ENCODE data around the gene PCAT6.
"Not testable (repeated sequence)": the region's sequence is repeated elsewhere in the genome, so short reads cannot be mapped to it uniquely, and the experiment has no call there.

PCAT6 gene

GRCh38 chr1:202810615-202811295 lies at the start of gene PCAT6:
PCAT6 (plus strand) TSS chr1:202810954.
- peak; percentile 67 to 82 for DNase-seq

GRCh38 chr1:202762019-202762418 lies 48.7 kb upstream of the PCAT6 start:
- DNase-seq = no peak

GRCh38 chr1:202765721-202766120 lies 45.0 kb upstream of the PCAT6 start:
- DNase-seq = no peak

GRCh38 chr1:202770135-202770534 lies 40.6 kb upstream of the PCAT6 start:
- DNase-seq = no peak

- DNase-seq = no peak
Observed at GRCh38 chr1:202781180-202781579, 29.6 kb upstream of the PCAT6 start.

- no peak for DNase-seq
Observed at GRCh38 chr1:202786804-202787203, 23.9 kb upstream of the PCAT6 start.

GRCh38 chr1:202788800-202789199 lies 22.0 kb upstream of the PCAT6 start:
- no peak for DNase-seq

- no peak for DNase-seq
Observed at GRCh38 chr1:202791077-202791747, 19.5 kb upstream of the PCAT6 start.

- no peak for DNase-seq
Observed at GRCh38 chr1:202794051-202794740, 16.6 kb upstream of the PCAT6 start.

- not testable (repeated sequence) for DNase-seq
Observed at GRCh38 chr1:202794931-202795330, 15.8 kb upstream of the PCAT6 start.

GRCh38 chr1:202796670-202797069 lies 14.1 kb upstream of the PCAT6 start:
- no peak for DNase-seq

- DNase-seq = no peak
Observed at GRCh38 chr1:202798260-202798659, 12.5 kb upstream of the PCAT6 start.

GRCh38 chr1:202798792-202799331 lies 11.9 kb upstream of the PCAT6 start:
- DNase-seq = no peak

- DNase-seq = no peak
Observed at GRCh38 chr1:202800742-202801141, 10.0 kb upstream of the PCAT6 start.

GRCh38 chr1:202801175-202801574 lies 9.6 kb upstream of the PCAT6 start:
- DNase-seq = no peak

GRCh38 chr1:202802034-202802433 lies 8.7 kb upstream of the PCAT6 start:
- no peak for DNase-seq

- DNase-seq = peak; percentile 3 to 19
Observed at GRCh38 chr1:202802998-202803932, 7.5 kb upstream of the PCAT6 start.

- no peak for DNase-seq
Observed at GRCh38 chr1:202804126-202804525, 6.6 kb upstream of the PCAT6 start.

- no peak for DNase-seq
Observed at GRCh38 chr1:202805886-202806844, 4.6 kb upstream of the PCAT6 start.

- DNase-seq = no peak
Observed at GRCh38 chr1:202806845-202807450, 3.8 kb upstream of the PCAT6 start.

- DNase-seq = no peak
Observed at GRCh38 chr1:202807451-202807925, 3.3 kb upstream of the PCAT6 start.

Data from SW 1271 (cell line).